EL (cell line): ENCODE measurements around the gene LCN9.

Experiments
- DNase-seq: peaks from one replicate; pipeline ENCODE4 v3.0.0-alpha.2; 2016

The LCN9 gene

DNA sequence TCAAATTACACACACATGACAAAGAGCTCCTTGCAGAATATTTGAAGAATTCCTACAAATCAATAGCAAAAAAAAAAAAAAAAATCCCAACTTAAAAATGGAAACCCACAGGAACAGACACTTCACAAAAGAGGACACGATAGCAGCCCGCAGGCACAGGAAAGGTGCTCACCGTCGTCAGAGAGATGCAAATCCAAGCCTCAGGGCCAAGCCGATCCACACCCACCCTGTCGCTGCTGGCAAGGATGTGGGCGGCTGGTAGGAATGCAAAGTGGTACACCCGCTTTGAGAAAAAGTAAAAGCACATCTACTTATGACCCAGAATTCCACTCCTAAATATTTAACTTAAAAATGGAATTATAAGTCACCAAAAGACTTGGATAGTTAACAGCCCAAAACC lies 10.8 kb downstream of the LCN9 start:
- no peak for DNase-seq

DNA sequence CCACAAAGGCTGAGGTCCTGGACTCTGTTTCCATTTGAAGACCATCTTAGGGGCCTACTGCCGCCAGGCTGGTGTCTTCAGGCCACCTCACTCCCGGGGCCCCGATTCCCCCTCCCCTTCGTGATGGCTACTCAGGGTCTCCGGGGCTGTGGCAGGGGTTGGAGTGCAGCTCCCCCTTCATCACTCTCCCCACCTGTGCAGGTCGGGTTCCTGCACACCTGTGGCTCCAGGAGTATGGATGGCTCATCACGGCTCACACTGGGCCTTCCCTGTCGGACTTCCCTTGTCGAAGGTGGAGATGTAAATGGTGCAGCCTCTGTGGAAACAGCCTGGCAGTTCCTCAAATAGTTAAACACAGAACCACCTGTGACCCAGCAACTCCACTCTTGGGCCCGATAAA lies 11.9 kb downstream of the LCN9 start:
- DNase-seq = no peak

DNA sequence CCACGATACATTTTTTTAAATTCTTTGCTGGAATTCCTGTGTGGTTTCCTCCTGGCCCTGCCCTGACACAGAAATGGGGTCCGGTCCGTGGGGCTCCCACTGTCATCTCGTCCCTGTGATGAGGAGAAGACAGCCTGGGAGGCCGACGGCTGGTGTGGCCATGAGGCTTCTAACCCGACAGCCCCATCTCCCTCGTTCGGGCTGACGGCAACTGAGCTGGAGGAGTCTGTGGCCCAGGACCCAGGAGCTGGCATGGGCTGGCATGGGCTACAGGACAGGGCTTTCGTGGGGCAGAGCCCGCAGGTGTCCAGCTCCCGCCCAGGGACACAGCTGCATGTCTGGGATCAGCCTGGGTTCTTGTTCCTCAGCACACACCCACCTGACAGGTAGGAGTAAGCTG lies 13.8 kb downstream of the LCN9 start:
- no peak for DNase-seq

DNA sequence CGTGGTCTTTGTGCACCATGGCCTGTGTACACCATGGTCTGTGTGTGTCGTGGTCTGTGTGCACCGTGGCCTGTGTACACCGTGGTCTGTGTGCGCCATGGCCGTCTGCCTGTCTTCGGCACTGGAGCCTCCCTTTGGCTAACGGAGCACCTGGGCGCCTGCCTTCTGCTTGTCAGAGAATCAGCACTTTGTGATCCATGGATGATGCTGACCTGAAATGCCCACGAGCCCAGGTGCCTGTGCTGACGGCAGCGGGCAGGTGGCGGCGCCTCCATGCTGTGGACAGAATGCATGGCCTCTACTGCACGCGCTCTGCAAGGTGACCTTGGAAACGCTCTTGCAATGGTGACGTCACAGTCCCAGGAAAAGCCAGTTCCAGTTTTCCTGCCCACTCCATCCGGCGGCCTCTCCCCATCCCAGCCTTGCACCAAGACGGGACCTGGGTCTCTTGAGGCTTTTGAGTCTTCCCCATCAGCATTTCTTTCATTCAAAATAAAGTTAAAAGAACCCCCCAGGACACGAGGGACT lies 14.6 kb downstream of the LCN9 start:
- DNase-seq = no peak

DNA sequence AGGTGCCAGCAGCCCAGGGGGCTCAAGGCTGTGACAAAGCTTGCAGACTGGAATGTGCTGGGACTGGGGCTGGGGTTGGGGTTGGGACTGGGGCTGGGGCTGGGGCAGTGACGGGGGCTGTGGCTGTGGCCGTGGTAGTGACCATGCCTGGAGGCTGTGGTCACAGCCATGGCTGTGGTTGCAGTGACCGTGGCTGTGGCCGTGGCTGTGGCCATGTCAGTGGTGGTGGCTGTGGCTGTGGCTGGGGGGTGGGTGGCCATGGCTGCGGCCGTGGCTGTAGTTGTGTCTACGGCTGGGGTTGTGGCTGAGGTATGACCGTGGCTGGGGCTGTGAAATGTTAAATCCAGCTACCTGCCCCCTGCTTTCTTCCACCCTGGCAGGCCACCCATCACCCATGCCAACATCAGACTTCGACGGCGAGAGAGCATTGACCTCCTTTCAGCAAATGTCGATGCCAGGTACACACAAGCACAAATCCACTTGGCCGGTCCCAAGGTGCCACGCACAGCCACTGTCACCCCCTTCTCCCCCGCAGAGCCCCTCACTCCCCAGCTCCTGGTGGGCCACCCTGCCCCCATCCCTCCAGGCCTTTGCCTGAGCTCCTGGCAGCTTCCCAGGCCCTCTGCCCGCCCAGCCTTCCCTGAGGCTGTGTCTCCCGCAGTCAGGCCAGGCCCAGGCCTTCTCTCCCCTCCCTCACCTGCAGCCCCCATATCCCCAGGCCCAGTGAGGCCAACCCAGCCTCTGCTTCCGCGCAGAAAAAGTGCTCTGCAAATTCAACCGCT lies 15.3 kb downstream of the LCN9 start:
- no peak for DNase-seq

DNA sequence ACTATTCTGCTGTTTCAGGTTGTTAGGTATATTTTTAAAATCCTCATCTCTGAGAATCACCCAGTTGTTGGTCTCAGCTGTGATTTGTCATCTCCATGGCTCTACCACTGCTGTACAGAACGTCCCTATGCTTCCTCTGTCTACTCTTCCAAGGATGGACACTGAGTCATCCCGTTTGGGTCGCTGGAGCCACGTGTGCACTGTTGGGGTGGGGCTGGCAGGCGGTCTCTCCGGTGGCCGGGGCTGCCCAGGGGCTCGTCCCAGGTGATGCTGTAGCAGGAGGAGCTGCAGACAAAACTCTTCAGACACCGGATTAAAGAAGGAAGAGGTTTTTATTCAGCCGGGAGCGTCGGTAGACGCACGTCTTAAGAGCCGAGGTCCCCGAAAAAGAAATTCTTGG lies 16.9 kb downstream of the LCN9 start:
- no peak for DNase-seq

DNA sequence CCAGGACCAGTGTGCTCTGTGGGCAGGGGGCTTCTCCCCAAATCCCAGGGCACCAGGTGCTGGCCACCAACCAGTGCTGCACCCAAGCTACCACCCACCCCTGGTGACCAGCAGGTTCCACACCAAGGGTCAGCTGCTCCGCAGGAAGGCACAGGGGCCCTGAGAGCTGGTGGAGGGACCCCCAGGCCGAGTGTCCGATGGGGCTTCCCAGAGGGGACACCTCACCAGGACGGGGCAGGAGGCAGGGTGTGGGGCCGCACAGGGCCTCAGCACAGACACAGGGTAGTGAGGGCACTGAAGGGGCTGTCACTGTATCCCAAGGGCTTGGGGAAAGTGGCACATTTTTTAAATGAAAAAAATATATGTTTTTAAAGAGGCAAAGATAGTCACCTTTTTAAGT lies 18.1 kb downstream of the LCN9 start:
- DNase-seq = no peak

DNA sequence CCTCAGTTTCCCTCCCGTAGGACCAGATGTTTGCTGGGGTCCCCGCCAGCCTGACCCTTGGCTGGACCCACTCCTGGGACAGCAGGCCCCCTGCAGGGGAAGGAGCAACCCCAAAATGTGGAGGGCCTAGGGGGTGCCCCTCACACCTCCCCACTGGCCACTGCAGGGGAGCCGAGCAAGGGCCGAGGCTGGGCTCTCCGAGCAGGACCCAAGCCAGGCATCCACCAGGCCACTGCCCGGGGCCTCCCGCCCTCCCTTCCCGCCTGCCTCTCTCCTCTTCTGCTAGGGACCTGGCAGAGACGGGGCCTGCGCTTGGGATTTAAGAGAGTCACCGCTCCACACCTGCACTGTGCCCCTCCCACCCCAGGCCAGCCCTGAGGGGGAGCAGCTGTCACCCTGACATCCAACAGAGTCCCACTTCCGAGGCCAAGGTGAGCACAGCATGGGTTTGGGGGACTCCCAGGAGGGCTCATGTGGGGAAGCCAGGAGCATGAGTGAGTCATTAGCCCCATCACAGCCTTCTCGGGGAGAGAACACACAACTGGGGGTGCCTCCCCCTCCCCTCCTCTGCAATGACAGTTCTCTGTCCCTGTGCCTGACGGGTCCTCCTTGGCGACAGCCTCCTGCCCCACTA lies 20.4 kb downstream of the LCN9 start:
- DNase-seq = no peak

DNA sequence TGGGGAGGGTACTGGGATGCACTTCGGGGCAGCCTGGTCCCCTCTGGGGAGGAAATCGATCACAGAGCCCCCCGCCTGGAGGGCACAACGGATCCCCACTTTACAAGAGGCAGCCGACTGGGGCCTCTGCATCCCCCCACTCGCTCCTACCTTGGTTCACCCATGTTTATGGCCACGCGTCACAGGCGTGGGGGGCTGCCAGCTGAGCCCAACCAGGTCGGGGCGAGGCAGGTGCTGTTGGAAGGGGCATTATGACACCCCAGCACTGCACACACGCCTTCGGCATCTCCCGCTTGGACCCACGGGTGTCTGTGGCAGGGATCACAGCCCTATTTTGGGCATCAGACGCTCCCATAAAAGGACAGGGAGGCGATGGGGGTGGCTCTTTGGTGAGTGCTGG lies 21.6 kb downstream of the LCN9 start:
- no peak for DNase-seq

DNA sequence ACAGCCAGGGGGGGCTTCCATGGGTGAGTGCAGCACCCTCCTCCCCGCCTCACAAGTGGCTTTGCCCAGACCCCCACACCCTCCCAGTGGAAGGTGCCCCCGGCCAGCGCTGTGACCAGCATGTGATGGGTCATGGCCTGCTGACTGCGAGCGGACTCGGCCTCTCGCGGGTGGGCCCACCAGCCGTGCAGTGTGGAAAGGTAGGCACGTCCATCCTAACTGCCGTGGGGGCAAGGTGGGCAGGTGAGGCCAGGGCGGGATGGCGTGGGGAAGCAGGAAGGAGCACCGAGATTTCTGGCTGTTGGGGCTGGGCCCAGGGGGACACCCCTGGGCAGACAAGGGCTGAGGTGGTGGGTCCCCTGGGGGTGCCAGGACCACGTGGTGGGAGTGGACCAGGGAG lies 24.1 kb downstream of the LCN9 start:
- DNase-seq = no peak

DNA sequence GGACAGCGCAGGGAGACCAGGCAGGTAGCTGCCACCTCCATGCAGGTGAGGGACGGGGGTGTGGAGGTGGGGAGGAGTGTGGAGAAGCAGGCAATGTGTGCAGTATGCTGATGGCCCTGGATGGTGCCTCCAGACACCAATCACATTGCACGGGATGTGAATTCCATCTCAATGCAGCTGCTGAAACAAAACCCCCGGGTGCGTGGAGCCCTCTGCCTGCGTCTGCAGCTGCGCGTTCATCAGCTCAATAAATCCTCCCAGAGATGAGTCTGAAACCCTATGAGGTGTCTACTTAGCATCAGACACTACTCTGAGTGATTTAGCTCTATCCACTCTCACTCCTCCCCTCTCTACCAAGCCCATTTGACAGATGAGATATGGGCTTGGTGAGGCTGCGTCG lies 25.9 kb downstream of the LCN9 start:
- DNase-seq = no peak

DNA sequence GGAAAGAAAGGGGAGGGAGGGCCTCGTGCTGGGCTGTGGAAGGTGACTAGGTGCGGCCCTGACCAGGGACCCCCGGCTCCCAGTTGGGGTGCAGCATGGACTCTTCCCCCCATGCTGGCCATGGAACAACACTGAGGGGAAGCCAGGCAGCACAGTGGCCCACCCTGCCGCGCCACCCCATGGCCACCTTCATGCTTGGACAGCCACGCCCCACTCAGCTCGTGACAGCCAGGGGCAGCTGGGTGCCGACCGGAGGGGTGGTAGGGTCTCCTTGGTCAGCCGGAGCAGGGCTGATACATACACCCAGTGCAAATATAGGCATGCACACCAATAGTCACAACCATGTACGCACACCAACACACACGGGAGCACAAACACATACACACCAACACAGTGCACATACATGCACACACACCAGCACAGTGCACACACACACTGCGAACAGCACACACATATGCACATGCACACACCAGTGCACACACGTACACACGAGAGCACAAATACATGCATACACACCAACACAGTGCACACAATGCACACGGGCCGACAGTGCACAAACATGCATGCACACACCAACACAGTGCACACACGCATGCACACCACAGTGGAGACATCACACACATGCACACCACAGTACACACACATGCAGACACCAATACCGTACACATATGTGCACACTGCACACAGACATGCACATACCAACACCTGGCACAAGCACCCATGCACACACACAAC lies 27.9 kb downstream of the LCN9 start:
- no peak for DNase-seq

DNA sequence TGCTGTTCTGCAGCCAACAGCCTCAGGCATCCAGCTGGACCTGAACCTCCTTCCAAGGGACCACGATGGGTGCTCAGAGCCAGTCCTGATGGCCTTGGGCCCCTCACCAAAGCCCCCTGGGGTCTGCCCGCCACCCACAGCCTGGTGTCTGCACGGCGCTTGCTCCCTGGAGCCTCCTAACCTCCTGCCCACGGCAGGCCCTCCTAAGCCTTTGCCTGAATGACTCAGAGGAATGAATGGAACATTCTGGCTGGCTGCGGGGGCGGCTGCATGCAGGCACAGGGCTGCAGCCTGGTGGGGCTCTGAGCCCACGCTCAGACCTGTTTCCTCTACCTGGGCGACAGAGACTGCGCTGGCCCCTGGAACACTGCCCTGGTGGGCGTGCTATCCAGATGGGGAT lies 29.3 kb downstream of the LCN9 start:
- DNase-seq = no peak

DNA sequence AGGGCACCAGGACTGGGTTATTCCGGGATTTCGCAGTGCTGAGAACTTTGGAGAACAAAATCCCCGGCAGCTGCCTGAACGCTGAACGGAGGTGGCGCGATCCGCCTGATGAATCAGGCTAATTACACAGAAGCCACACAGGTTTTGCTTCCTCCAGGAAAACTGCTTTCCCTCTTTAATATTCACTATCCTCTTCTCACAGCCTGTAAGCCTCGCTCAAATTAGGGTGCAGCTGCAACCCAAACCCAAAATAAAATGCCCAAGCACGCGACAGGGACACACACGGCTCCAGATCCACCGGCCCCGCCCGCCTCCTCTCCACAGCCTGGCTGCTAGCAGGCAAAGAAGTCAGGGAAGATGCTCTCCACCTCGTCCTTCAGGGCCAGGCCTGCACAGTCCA lies 30.2 kb downstream of the LCN9 start:
- DNase-seq = no peak

DNA sequence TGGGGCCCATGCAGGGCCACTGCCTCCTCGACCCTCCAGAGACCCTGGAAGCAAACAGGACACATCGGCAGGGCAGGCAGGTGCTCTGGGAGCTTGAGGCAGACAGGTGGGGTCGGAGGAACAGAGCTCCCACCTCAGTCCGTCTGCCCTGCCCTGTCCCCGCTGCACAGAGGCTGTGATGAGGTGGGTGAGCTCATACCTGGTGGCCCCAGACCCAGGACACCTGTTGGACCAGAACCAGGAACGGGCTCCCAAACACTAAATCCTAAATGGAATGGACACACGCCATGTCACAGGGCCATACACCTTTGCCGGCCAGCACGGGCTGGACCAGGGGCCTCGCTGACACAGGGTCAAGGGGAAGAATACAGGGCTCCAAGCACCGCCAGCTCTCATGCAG lies 30.7 kb downstream of the LCN9 start:
- DNase-seq = no peak

DNA sequence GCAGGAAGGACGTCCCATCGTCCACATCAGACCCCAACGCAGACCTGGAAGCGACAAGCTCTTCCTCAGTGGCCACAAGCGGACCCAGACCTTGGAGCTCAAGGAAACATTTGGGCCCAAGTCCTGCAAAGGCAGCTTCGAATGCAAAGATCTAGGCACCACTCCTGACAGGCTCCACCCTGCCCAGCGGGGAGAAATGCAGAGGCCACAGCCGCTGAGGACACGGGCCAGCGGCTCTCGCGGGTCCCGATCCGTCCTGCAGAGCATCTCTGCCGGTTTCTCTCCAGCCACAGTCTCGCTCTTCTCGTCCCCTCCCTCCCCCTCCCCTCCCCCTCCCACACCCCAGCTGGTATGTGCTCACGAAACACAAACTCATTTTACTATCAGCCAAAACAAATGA lies 31.3 kb downstream of the LCN9 start:
- DNase-seq = no peak

DNA sequence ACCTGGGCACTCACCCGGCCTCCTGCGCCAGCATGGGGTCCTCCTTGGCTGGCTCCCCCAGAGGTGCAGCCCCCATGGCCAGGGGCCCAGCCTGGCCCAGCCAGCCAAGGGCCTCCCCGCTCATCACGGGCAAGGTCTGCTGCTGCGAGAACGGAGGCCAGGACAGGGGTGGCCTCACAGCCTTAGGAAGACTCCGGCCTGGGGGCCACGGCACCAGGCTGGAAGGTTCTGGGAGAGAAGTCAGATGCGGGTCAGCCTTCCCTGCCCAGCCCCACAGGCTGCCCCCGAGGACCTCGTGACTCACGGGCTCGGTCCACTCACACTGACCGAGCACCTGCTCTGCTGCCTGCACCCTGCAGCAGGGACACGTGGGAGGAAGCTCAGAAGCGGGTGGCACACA lies 31.9 kb downstream of the LCN9 start:
- no peak for DNase-seq

DNA sequence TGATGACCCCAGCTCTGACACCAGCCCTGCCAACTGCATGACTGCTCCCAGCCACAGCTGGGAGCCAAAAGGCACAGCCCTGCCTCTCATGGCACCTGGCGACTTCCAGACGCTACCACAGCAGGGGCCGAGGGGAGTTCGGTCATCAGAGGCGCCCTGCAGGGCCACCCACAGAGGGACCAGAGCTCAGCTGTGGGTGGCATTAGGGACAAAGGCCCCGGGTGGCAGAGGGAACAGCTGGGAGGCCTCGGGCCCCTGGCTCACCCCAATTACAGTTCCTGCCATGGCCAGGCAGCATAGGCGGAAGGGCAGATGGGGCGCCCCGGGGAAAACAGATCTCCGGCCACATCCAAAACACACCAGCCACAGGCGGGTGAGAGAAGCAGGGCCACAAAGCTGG lies 32.5 kb downstream of the LCN9 start:
- DNase-seq = no peak

DNA sequence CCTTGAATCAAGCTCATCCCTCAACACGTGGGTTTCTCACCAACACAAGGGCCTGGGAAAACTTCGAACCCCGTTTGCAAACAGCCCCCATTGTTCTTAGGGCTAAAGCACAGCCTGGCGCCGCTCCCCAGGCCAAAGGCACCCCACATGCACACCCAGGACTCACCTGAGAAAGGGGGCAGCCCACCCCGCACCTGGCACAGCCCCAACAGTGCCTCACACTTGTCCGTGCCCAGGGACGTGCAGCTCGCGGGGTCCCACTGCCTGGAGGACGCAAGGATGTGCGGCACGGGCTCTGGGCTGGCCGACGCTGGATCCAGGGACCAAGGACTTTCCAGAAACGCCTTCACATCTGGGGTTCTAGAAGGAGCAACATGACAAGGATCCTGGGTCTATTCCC lies 33.3 kb downstream of the LCN9 start:
- no peak for DNase-seq

DNA sequence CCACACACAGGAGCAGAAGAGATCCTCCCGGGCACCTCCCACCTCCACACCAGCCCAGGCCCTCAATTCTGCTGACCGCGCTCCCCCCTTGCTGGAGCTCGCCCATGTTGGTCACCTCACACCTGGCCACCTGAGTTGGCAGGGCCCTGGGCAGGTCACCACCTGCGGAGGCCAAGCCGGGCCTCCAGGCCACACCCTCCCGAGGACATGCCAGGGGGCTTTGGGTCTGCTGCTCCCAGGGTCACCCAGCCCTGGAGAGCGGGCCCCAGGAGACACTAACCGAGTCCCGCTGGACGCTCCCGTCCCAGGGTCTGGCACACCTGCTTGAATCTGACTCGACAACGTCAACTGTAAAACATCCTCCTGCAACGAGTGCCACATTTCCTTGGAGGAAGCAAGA lies 34.1 kb downstream of the LCN9 start:
- no peak for DNase-seq

DNA sequence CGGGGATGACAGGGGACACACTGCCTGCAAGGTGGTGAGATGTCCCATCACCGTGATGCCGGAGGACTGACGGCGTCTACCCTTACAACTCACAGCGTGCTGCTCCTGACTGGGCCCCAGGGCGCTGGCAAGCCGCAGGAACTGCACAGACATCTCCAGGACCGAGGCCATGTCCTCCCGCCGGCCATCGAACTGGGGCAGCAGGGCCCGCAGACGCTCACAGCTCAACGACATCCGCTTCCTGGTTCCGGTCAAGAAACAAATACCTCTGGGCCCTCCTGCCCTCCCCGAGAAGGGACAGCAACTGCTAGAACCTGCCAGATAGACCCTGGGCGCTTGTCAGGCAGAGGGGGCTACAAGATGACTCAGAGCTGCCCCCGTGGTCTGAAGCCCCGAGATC lies 35.1 kb downstream of the LCN9 start:
- no peak for DNase-seq

DNA sequence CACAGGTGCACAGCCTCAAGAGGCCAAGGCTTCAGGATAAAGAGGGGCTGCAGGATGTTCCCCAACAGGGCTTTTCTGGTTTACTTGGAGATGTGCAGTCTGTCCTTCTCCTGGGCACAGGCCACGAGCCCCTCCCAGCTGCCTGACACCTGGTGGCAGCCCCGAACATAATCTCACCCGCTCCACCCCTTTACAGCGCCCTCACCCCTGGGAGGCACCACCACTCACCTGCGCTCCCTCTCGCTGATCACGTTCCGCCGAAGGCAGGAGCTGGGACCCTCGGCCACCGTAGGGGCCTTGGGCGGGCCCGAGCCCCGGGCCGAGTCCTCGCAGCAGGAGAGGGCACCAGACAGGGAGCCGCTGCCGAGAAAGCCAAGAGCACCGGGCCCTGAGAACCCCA lies 35.7 kb downstream of the LCN9 start:
- DNase-seq = no peak

DNA sequence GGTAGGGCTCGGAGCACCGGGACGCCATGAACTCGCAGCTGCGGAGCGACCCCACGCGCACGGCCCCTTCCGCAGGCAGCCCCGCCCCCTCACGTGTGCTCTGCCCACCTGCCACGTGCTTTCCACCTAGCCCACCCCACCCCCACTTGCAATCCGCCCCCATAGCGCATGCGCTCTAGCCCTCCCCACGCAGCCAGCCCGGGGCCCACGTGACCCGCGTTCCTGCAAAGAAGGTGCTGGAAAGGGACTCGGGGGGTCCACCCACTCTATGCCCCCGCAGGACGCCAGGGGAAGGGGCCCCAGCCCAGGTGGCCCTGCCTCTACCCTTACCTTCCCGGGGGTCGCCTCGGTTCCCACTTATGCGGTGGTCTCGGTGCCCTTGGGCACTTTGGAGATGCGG lies 36.3 kb downstream of the LCN9 start, which contains the start of gene SOHLH1:
Gene SOHLH1, minus strand, starts transcription at position 42 of the 400 bp plus-strand sequence. Its CDS starts 14 bp downstream, at position 28.
- no peak for DNase-seq

DNA sequence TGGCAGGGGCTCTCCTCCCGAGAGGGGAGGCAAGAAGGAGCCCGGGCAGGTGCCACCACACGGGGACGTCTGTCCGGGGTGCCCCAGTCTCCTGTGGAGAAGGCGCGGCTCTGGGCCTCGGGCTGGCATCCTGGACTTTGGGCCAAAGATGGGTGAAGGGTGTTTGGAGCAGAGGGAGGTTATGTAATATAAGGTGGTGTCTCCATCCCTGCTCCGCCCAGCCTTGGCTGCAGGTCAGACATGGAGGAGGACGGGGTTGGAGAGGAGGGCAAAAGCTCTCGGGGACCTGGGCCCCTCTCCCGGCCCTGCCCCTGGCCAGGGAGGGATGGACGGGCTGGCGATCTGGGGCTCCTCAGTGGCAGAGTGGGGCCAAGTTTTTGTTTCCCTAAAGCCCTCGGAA lies 37.4 kb downstream of the LCN9 start:
- DNase-seq = no peak
